HFFc6 (cell line): ENCODE measurements around the gene SHPK. TPM values are rescaled to one million over a fixed set of nuclear protein-coding genes. Genes with fewer than 3 reads are reported as not detected.
A peak's percentile ranks its signal among the peaks of the same experiment; 100 is the strongest.

Source experiments
- DNase-seq: peaks from one replicate; pipeline ENCODE4 v3.0.0-alpha.2; 2018
- H3K27ac Mint-ChIP-seq: 2 replicates; pipeline ENCODE4 v1.8.0; 2020; ENCODE audit warnings: mild to moderate bottlenecking, mixed read lengths
- H3K27me3 Mint-ChIP-seq: 2 replicates; pipeline ENCODE4 v1.8.0; 2021; ENCODE audit warnings: mild to moderate bottlenecking, moderate library complexity, mixed read lengths; ENCODE audit not compliant: insufficient read depth
- H3K36me3 Mint-ChIP-seq: 2 replicates; pipeline ENCODE4 v1.8.0; 2021; ENCODE audit warnings: low read depth, mixed read lengths
- H3K4me1 Mint-ChIP-seq: 2 replicates; pipeline ENCODE4 v1.8.0; 2020; ENCODE audit warnings: low read depth, mixed read lengths
- H3K4me3 Mint-ChIP-seq: 2 replicates; pipeline ENCODE4 v1.8.0; 2020; ENCODE audit warnings: mild to moderate bottlenecking, moderate library complexity, mixed read lengths
- H3K9me3 Mint-ChIP-seq: 2 replicates; pipeline ENCODE4 v1.8.0; 2020; ENCODE audit warnings: mild to moderate bottlenecking, mixed read lengths
- CTCF ChIP-seq: fragments of 200-600 bp; sonication (generic); IDR thresholded peaks from 2 replicates; pipeline ENCODE4 v1.5.0; 2021; ENCODE audit warnings: antibody characterized with exemption, mild to moderate bottlenecking
- total RNA-seq, 6 experiments: library from RNA; stranded (reverse); fragmentation: NEBNext Ultra II Directional; extraction: Animal tissue kit (Norgen Biotek cat#: 25700); gene quantifications; 2 replicates in 1 of 6; 3 replicates in 5 of 6; pipeline ENCODE4 v1.2.3, GENCODE V29; 2021

The SHPK gene
- total RNA-seq, 6 experiments from 2014 or later, result 7.9 to 10.5 (median 9.1) TPM

- H3K27me3 Mint-ChIP-seq, result peaks cover 6% of the 10 kb centered on the region; the same call in 1 of the 2 replicates
- H3K4me3 Mint-ChIP-seq, result peak overlapping the region; percentile 93
- H3K4me1 Mint-ChIP-seq, result peaks cover 27% of the 10 kb centered on the region
- TF ChIP-seq CTCF, result no peak
- H3K27ac Mint-ChIP-seq, result peak overlapping the region; percentile 66
- no peak for DNase-seq
- H3K9me3 Mint-ChIP-seq, result no peaks in the 10 kb centered on the region
- peaks cover 30% of the 10 kb centered on the region for H3K36me3 Mint-ChIP-seq
Measured at GRCh38 chr17:3666516-3666915, 30.5 kb upstream of the SHPK start.

DNA sequence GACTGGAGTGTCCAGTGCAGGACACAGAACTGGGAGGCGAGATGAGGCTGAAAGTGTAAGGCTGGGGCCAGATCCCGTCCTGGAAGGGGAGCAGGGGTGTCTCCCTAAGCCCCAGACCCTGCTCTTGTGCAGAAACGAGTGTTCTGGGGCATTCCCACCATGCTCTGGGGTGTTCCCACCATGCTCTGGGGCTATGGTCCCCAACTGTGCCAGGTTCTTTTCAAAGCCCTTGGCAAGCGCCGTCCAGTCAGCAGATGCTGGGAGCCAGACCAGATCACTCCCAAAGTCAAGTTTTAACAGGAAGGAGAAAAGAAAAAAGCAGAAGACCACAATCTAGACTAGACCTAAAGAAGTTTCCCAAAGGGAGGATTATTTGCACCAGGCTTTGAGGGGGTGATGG, 29.8 kb upstream of the SHPK start:
- H3K4me3 Mint-ChIP-seq, result peak overlapping the region; percentile 93
- no peak for DNase-seq
- TF ChIP-seq CTCF, result no peak
- H3K27me3 Mint-ChIP-seq, result peaks cover 6% of the 10 kb centered on the region; the same call in 1 of the 2 replicates
- H3K27ac Mint-ChIP-seq, result peak overlapping the region; percentile 66
- no peaks in the 10 kb centered on the region for H3K9me3 Mint-ChIP-seq
- H3K36me3 Mint-ChIP-seq, result peaks cover 30% of the 10 kb centered on the region
- peaks cover 27% of the 10 kb centered on the region for H3K4me1 Mint-ChIP-seq

DNA sequence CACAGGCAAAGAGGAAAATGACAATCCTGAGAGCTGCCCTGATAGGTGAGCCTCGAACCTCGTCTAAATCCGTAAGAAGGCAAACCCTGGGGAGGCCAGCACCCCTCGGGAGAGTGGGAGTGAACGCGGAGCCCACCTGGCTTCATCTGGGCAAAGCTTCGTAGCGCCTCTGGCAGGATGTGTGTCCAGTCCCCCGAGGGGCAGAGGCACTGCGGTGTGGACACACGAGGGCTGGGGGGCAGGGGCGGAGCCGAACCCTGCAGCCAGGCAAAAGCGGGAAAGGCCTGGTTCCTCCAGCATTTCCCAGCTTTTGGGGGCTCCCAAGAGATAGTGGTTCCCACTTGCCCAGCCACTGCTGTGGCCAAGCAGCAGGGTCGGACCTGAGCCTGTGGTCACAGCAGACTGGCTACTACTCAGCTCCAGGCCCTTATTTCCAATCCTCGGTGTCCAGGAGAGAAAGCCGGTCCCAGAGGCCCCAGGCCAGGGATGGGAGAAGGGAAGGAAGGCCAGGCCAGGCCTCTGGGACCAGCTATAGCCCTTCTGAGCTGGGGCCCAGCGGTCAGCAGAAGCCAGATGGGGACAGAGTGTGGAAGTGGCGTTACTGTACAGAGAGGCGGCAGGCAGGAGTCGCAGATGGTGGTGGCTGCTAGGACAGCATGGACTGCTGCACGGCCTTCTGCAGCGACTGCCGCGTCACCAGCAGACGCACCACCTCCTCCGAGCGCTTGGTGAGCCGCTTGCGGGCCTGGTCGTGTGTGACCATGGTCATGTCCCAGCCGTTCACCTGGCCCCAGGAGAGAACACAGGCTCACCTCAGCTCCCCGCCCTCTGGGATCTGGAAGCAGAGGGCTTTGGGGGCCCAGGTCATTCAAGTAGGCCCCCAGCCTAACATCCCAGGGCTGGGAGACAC, 27.3 kb upstream of the SHPK start:
- Mint-ChIP-seq H3K36me3 (peaks cover 23% of the 10 kb centered on the region), H3K27me3 (peaks cover 8% of the 10 kb centered on the region), H3K9me3 (no peaks in the 10 kb centered on the region), H3K4me3 (no peak overlapping the region), H3K27ac (no peak overlapping the region; the same call in 1 of the 2 replicates), H3K4me1 (peaks cover 36% of the 10 kb centered on the region)
- no peak for DNase-seq
- TF ChIP-seq CTCF, result no peak

DNA sequence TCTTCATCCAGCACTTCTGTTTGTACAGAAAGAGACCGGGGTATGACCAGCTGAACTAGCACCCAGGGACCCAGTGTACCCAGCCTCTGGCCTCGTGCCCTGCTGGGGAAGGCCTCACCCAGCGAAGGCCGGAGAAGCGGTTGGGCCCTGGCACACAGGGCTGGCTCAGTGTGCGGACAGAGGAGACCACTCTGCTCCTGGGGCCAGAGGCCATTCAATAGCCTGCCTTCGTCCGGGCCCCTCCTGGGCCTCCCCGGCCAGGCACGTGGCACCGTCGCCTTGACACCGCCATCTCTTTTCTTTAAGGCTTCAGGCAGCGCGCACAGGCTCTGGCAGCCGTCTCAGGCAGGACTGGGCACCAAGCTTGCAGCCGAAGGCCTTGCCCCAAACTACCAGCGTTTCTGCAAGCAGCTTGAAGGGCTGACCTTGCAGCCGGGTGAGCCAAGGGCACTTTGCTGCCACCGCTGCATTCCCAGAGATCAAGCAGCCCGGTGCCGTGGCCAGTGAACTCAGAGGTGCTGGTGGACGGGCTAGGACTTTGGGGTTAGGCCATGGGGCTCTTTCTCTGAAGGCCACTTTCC, 24.4 kb upstream of the SHPK start:
- no peak overlapping the region for H3K4me3 Mint-ChIP-seq
- peaks cover 21% of the 10 kb centered on the region for H3K4me1 Mint-ChIP-seq
- H3K27ac Mint-ChIP-seq, result no peak overlapping the region; the same call in 1 of the 2 replicates
- H3K27me3 Mint-ChIP-seq, result peaks cover 21% of the 10 kb centered on the region
- TF ChIP-seq CTCF, result no peak
- H3K36me3 Mint-ChIP-seq, result 0 out of 2 replicates have a peak, but pooled peaks cover 14% of the 10 kb centered on the region
- no peaks in the 10 kb centered on the region for H3K9me3 Mint-ChIP-seq
- no peak for DNase-seq

DNA sequence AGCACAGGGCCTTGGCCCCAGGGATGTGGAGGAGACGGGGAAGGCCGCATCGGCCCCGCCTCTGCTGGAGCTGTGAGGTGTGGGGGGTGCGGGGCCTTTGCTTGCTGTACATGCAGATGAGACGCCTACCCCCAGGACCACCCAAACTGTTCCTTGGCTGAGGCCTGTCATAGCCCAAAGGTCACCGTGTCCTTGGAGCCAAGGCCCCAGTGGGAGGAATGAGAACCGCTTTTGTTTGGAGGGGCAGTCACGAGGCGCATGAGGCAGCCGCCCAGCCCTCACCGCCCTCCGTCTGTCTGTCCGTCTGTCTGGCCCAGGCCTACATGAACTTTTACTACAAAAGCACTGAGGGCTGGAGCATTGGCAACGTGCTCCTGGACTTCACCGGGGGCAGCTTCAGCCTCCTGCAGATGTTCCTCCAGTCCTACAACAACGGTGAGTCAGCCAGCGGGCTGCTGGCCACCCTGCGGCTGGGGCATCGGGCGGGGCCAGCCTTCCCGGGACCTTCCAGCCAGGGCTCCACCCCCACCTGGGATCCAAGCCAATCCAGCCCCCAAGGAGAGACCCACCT, 23.6 kb upstream of the SHPK start:
- H3K27ac Mint-ChIP-seq, result peak overlapping the region; percentile 73
- no peaks in the 10 kb centered on the region for H3K9me3 Mint-ChIP-seq
- H3K36me3 Mint-ChIP-seq, result 0 out of 2 replicates have a peak, but pooled peaks cover 6% of the 10 kb centered on the region
- H3K4me1 Mint-ChIP-seq, result peaks cover 14% of the 10 kb centered on the region
- DNase-seq, result peak; percentile 85
- peak; percentile 53 for TF ChIP-seq CTCF
- peak overlapping the region; percentile 51; the same call in 1 of the 2 replicates for H3K4me3 Mint-ChIP-seq
- peaks cover 23% of the 10 kb centered on the region for H3K27me3 Mint-ChIP-seq
